GM18951 (cell line): ENCODE measurements around the gene MORN2.
"Not testable (repeated sequence)": the region's sequence is repeated elsewhere in the genome, so short reads cannot be mapped to it uniquely, and the experiment has no call there.

Source experiments
- POLR2A ChIP-seq: IDR thresholded peaks from 4 replicates; pipeline ENCODE4 v1.6.1; 2011; ENCODE audit warnings: mild to moderate bottlenecking; ENCODE audit not compliant: insufficient read length, insufficient read depth; ENCODE audit errors: extremely low read depth
- in situ Hi-C: fragments of 300-500 bp; cut with MboI; formaldehyde crosslinking; loops from one replicate; pipeline ENCODE4 v1.12.0; 2022; ENCODE audit warnings: low sequenced_read_pairs, mixed read lengths, inconsistent platforms; ENCODE audit not compliant: unreplicated experiment

The MORN2 gene

DNA sequence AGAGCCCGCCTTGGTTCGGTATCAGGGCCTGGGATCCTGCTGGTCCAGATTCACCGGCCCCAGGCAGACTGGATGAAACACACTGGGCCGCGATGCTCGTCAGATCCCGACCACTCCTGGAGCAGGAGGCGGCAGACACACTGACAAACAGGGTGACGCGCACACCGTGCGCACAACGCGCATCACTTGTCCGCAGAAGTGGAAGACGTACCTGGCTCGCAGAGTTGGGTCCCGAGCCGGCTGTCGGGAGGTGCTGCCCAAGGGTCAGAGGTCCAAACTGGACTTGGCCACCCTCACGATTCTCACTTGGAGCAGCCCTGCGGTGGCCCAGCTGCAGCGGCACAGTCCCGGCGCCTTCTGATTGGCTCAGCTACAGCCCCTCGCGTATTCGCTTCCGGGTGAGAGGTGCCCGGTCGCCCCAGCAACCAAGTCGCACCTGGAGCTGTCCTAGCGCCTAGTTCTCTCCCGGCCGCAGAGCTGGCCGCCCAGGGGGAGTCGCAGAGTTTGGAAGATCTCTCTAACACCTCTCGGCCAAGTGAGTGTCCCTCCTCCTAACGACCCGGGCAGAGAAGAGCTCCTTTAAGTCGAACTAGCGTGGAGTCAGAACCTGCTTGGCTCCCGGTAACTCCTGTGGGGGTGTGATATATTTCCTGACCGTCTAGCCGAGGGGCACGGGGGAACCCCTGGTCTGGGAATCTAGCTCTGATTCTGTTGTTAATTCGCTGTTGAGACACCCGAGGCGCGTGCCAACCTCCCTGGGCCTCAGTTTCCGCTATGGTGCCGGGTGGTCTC, at the start of gene MORN2, which contains the start of gene DHX57:
MORN2 (plus strand) TSS at position 401 of the 792 bp plus-strand sequence.
DHX57 (minus strand) TSS at position 359 of the 792 bp plus-strand sequence. CDS start 7,529 bp downstream, outside the sequence.
- peak; percentile 69 for TF ChIP-seq POLR2A
- in situ Hi-C loops: no loop called here

DNA sequence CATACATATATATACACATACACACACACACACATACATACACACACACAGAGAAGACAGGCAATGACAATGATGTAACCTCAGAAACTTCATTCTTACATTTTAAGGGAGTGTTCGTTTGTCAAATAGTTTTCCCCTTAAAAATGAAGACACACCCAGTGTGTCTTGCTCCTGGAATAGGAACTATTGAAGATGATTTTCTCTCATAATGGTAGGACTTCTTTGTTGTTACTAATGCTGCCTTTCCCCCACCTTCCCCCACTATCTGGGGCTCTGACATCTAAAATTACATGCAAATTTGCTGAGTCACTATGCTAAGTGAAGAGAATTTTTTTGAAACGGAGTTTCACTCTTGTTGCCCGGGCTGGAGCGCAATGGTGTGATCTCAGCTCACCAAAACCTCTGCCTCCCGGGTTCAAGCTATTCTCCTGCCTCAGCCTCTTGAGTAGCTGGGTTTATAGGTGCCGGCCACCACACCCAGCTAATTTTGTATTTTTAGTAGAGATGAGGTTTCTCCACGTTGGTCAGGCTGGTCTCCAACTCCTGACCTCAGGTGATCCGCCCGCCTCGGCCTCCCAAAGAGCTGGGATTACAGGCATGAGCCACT, 48.1 kb upstream of the MORN2 start:
- in situ Hi-C loops: not testable (repeated sequence)

DNA sequence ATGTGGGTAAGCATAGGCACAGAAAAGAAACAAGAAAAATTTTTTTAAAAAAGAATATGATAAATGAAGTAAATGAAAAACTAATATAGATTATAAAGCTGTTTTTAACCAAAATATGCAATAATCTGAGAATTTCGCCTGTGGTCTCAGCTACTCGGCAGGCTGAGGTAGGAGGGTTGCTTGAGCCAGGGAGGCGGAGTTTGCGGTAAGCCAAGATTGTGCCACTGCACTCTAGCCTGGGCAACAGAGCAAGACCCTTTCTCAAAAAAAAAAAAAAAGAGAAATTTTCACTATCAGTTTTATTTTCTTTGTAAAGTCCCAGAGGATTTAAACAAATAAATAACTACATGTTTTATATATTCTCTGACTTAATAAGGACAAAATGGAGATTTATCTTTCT, 47.3 kb upstream of the MORN2 start:
- in situ Hi-C loops: no loop called here
- TF ChIP-seq POLR2A: no peak

DNA sequence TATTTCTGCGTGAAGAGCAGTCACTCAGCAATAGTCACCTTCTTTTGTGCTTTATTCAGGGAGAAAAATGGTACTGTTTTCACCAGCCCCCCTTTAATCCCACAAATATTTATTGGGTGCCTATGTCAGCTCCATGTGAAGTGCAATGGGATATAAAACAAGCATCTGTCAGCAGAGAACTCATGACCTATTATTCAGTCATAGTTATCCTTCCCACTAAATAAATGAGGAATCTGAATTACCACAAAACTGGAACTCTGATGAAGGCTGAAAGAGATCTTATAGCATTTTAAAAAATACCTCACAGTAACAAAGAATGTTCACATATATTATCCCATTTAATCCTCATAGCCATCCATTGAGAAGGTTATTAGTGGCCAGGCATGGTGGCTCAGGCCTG, 45.8 kb upstream of the MORN2 start:
- in situ Hi-C loops: no loop called here
- no peak for TF ChIP-seq POLR2A

DNA sequence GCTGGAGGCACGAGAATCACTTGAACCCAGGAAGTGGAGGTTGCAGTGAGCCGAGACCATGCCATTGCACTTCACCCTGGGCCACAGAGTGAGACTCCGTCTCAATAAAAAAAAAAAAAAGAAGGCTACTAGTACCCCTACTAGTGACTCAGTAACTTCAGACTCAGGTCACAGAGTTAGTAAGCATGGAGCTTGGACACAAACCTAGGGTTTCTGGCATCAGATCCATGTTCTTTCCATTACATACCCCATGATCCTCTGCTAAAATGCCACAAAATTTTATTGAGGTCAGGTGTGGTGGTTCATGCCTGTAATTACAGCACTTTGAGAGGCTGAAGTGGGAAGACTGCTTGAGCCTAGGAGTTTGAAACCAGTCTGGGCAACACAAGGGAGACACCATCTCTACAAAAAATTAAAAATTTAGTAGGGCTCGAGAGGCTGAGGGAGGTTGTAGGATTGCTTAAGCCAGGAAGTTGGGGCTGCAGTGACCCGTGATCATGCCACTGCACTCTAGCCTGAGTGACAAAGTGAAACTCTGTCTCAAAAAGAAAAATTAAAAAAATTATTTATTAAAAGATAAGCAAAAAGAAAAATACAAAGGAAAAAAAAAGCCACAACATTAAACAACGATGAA, 45.1 kb upstream of the MORN2 start:
- in situ Hi-C loops: no loop called here
- TF ChIP-seq POLR2A: no peak

DNA sequence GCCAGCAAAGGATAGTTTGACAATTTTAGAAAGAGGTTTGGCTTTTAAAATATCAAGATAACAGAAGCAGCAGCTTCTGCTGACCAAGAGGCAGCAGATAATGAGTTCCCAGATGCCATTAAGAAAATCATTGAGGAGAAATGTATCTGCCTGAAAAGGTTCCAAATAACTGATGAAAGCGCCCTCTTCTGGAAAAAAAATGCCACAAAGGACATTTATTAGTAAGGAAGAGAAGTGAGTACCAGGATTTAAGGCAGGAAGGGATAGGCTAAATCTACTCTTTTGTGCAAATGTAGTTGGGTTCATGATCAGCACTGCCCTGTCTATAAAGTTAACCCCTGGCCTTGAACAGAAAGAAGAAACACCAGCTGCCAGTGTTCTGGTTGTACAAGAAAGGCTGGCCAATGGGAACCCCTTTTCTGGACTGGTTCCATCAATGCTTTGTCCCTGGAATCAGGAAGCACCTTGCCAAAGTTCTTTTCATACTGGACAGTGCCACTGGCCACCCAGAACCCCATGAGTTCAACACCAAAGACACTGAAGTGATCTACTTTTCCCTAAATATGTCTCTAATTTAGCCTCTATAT, 40.7 kb upstream of the MORN2 start:
- TF ChIP-seq POLR2A: no peak
- in situ Hi-C loops: no loop called here

DNA sequence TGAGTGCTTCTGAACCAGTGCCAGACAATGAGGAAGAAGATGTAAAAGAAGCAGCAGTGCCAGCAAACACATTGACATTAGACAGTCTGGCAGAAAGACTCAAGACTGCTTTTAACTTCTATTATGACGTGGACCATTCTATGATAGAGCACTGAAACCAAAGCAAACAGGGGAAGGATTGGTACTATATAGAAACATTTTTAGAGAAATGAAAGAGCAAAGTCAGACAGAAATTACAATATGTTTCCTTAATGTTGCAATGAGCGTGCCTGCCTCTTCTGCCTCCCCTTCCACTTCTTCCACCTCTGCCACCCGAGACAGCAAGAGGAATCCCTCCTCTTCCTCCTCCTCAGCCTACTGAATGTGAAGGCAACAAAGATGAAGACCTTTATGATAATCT, 39.8 kb upstream of the MORN2 start:
- TF ChIP-seq POLR2A: no peak
- in situ Hi-C loops: no loop called here

DNA sequence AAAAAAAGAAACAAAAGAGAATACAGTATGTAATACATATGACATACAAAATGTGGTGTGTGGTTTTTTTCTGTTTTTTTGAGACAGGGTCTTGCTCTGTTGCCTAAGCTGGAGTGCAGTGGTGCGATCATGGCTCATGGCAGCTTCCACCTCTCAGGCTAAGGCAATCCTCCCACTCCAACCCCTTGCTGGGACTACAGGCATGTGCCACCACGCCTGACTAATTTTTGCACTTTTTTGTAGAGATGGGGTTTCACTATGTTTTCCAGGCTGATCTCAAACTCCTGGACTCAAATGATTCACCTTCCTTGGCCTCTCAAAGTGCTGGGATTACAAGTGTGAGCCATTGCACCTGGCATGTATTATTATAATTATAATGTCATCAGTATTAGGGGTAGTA, 39.0 kb upstream of the MORN2 start:
- TF ChIP-seq POLR2A: no peak
- in situ Hi-C loops: no loop called here

DNA sequence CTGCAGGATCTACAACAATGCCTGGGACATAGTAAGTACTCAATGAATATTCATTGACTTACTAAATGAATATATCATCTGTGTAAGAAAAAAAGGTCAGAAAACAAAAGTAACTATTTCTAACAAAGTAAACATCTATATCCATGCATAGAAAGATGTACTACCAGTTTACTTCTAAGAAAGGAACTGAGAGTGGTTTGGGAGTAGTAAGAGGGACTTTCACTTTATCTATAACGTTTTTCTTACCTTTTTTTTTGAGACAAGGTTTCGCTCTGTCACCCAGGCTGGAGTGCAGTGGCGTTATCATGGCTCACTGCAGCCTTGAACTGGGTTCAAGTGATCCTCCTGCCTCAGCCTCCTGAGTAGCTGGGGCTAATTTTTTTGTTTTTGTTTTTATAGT, 25.7 kb upstream of the MORN2 start:
- TF ChIP-seq POLR2A: no peak
- in situ Hi-C loops: no loop called here

DNA sequence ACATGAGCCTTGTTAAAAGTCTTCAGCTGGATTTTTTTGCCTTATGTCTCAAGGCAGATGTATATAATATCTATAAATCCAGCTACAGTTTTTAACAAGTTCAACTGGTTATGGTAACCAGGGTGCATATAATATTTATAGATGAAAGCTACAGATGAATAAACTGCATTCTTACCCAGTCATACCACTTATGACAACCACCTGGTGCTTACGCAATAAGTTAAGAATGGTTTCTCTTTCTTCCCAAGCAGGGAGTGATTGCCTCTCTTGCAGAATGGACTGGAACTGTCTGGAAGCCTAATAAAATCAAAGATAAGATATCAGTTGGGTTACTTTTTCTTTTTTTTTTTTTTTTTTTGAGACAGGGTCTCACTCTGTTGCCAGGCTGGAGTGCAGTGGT, 19.6 kb upstream of the MORN2 start:
- in situ Hi-C loops: no loop called here
- TF ChIP-seq POLR2A: no peak

DNA sequence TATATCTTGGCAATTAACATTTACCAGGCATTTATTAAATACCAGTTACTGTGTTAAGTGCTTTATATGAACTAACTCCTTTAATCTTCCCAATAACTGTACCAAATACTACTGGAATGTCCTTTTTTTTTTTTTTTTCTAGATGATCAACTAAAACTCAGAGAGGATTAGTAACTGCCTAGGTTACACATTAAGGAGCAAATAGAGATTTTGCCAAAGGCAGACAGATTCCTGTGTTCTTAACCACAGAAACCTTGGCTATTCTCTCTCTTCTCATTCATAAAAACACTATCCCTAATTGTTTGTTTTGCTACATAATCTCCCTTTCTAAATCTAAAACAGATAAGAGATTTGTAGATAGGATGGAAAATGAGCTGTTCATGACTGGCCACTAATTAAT, 13.3 kb upstream of the MORN2 start:
- in situ Hi-C loops: no loop called here
- TF ChIP-seq POLR2A: no peak

DNA sequence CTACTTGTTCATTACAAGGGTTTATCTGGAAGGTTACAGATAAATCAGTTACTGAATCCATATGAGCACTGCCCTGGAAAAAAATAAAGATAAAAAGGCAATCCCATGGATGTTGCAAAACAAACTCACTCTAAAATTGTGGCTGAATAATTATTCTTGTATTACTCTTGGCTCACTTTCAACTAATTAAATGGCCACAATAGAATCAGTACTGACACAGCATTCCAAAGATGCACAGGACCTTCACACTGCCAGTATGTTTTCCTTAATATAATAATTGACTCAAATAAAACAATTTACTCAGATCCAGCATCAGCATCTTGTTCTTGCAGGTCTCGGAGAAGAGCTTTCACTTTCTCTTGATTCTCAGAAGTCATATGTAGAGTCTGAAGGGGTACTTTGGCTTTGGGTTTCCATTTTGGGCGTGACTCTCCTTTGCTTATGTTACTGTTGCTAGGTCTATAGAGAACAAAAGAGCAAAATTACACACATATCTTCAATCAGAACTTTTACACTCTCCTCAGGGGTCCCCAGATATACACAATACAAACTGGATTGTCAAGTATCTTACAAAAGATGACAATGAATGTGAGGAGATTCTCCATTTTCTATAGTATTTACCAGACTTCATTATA, 12.6 kb upstream of the MORN2 start:
- in situ Hi-C loops: no loop called here
- TF ChIP-seq POLR2A: no peak

DNA sequence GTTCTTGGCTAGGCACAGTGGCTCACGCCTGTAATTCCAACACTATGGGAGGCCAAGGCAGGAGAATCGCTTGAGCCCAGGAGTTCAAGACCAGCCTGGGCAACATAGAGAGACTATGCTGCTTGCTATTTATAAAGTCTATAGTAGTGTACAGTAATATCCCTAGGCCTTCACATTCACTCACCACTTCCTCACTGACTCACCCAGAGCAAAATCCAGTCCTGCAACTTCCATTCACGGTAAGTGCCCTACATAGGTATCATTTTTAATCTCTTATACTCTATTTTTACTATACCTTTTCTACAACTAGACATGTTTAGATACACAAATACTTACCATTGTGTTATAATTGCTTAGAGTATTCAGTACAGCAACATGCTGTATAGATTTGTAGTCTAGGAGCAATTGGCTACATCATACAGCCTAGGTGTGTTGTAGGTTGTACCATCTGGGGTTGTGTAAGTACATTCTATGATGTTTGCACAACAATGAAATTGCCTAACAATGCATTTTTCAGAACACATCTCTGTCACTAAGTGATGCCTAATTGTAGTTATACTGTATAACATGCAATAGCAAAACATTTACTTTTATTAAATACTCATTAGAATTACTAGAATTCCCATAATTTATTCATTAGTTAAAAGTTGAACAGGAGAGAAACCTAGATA, 8.9 kb upstream of the MORN2 start:
- no peak for TF ChIP-seq POLR2A
- in situ Hi-C loops: no loop called here

DNA sequence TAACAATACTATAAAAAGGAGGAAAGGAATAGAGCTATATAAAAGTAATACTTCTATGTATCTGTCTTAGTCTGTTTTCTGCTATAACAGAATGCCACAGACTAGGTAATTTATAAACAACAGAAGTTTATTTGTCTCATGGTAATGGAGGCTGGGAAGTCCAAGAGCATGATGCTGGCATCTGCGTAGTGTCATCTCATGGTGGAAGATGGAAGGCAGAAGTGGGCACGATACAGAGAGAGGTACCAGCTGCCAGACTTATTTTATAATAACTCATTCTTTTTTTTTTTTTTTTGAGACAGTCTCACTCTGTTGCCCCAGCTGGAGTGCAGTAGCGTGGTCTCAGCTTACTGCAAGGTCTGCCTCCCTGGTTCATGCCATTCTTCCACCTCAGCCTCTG, 4.3 kb upstream of the MORN2 start:
- in situ Hi-C loops: no loop called here

More for the DNA sequence above, 4.3 kb upstream of the MORN2 start:
- TF ChIP-seq POLR2A: no peak
